ENCODE results near the gene CELF2.

Gene CELF2

DNA sequence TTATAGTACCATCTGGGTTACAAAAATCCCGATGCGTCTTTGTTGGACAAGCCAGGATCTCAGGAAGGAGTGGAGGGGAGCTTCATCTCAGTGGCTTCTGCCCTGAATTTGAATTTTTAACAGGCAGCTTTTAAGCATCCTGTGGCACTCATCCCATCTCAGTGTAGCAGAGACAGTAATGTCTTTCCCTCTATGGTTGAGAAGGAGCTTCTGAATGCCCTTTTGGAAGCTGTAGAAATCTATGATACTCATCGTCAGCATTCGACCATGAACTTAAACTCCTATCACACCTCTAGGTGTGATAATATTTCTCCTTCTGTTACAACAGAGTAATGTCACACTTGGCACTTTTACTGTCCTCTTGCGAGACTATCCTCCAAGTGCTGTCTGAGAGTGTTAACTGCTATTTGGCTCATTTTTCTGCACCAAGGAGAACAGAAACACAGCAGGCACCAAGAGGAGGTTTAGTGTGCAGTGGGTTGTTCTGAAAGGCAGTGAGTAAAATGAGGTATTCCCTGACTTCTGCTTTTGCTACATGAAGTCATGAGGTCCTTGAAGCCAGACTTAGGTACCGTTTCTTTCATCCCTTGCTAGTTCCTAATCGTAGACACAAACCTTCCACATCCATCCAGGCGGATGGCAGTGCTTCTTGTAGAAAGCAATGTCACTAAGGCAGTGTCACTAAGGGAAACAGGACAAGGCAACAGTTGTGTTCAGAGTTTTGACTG is 177.4 kb downstream of the CELF2 start:
- DNase-seq (ENCODE audit: low read depth, low spot score) = no peak

DNA sequence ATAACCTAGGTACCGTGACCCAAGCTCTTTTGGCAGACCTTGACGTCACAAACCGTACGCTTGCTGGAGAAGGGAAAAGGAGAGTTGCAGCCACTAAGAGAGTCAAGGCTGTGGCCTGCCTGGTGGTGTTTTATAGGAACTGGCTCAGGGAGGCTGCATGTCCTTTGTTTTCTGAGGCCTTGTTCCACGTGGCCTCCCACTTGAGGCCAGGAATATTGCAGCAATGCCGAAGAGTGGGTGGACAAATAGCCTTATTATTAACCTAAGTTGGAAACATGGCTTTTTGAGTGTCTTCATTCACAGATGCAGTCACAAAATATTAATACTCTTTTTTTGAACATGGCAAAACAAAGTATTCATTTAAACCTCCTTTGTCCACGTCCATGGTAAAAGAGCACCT is 178.0 kb downstream of the CELF2 start:
- no peak for DNase-seq (ENCODE audit: low read depth, low spot score)

DNA sequence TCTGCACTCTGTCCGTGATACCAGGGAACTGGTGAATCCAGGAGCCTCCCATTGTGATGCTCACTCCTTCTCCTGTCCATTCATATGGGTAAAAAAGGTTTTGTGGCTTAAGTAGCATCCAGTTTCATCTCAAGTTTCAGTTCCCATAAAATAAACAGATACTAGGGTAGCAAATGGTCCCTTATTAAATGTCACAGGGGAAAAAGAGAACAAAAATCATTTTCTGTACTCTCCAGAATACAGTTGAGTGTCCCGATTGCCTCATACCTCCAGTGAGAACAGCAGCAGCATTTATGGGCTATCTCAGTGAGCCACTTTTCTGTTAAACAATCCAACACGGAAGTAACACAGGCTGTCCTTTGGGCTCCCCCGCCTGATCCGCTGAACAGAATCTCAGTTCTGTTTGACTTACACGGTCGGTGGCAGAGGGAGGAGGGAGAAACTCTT is 179.6 kb downstream of the CELF2 start:
- DNase-seq (ENCODE audit: low read depth, low spot score) = no peak

DNA sequence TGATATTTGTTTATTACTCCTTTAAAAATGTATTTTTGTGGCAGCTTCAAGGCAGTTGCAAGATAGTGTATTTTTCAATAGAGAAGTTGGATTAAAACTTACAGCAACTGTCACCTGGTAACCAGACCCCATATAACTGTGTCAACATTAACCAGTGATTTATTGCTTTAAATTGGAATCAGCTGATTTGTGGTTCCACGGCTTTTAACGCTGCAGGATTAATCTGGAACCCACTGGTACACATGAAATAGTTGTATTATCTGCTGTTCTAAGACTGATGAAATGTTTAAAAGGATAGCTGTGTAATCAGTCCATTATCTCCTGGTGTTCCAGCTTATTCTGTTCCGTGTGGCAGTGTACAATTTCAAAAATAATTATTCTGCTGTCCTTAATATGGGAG is 180.2 kb downstream of the CELF2 start:
- no peak for DNase-seq (ENCODE audit: low read depth, low spot score)

DNA sequence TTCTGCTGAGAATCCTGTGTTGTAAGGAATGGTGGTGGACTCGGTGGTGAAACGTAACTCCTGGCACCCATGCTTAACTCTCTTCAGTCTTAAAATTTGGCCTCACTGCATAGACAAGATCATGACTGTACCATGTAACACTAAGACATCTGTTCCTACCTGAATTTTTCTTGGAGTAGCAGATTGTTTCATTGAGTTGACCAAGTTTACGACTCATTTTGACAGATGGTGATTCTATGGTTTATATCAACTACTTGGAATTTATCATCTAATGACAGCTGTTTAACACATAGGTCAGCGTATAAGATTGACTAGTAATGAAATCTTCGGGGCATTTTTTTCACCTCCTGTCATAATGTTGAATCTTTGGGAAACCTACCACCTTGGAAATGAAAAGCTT is 184.2 kb downstream of the CELF2 start:
- no peak for DNase-seq (ENCODE audit: low read depth, low spot score)

DNA sequence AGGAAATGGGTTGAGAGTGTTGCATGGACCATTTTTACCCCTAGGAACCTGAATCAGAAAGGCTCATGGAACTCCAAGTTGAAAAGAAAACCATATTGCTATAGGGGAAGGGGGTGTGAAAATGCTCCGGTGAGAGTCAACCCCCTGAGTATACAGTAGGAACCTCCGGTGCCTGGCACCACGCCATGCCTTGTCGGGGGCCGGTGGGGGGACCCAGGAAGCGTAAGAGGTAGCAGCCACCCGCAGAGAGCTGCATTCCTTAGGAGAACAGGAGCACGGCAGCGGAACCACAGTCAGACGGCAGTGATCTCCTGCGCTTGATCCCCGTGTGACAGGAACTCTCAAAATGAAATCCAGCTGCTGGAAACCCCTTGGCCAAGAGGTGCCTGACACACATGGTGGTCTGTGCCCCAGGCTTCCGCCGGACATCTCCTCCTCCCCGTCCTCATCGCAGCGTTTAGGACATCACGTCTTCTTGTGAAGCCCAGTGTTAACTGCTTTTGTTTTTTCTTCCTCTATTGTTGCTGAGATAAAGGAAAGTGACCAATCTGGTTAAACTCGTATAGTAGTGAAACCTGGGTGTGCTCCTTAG is 186.8 kb downstream of the CELF2 start:
- no peak for DNase-seq (ENCODE audit: low read depth, low spot score)

DNA sequence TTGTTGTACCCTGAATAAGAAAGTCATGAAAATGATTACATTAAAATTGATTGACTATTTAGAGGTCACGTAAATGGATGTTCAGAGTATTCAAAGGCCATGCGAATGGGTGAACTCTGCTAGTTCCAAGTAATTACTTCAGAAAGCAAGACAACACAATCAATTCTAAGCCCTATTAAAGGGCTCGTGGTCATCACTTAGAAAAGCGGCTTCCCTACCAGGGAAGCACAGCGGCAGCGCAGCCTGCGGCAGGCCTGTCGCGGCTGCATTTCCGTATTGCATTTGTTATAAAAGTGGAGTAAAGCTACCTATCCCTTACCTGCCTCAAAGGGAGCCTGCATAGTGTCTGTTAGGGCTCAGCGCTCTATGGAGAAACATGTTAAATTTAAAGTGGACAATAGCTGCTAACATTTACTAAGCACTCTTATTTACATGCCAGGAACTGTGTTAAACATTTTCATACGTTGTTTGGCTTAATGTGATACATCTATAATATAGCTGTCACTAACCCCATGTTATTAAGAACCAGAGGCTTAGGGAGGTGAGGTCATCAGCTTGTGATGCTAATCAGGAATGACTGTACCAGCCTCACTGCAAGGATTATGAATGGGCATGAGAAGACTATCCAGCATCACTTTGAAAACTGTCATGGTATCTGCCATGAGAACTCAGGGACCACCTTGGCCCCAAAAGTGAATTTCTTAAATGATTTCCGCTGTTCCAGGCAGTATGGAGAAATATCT is 187.5 kb downstream of the CELF2 start:
- DNase-seq (ENCODE audit: low read depth, low spot score) = no peak

DNA sequence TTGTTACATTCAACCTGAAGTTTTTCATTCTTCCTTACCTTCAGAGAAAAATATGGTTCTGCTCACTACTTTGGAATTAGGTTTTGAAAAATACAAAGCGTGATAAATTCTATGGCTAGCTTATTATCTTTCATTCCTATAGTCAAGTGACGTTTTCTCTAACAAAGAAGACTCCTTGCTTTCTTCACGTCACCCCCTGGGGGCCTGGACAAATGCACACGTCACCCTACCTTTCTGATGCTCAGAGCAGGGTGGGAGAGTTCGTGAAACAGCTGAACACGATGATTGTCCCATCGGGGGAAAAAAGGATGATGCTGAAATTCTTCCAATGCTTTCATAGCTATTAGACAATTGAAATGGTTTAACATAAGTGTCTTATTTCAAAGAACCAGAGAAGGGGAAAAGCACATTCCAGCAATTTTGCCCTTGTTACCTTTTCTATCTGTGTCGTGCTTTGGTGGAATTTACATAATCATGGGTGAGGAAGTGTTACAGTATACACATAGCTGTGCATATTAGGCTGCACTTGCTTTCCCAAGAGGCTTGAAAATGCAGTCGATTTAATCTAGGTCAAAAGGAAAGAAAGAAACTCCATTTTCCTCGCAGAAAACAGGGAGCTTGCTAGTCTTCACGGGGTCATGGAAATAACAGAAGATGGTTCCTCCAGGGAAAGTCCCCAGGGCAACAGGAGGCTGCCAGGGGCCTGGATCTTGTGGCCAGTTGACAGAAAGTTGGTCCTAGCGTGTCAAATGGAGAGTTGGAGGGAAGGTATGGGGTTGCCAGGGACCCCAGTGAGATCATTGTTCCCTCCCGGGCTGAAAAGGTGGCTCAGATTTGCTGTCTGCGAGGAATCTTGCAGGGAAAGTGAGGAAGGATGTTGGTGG is 189.2 kb downstream of the CELF2 start:
- DNase-seq (ENCODE audit: low read depth, low spot score) = no peak

DNA sequence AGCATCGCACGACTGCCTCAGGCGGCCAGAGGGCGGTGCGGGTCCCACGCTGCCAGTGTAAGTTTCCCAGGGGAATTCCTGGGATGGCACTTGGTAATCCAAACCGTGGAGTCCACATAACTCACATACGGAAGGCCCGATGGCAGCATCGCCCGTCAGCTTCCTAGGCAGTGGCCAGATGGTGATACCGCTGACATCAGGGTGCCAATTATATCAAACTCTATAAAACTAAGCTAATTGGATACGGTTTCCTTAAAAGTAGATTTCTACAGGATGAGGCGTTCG is 189.8 kb downstream of the CELF2 start:
- no peak for DNase-seq (ENCODE audit: low read depth, low spot score)

DNA sequence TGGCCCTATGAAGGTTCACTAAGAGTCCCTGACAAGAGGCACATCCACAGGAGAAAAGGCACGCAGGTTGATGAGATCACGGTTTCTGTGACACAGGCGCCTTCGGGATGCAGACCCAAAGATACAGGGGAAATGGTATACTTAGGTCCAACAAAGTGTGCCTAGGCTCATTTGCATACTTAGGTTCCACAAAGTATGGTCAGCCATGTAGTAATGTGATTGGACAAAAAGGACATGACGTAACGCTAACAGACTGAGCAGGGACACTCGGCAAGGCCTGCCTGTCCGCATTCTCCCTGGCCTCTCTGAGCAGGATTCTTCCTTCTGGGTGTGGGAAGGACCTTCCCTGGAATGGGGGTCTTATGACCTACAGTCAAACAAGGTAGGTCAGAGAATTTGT is 190.6 kb downstream of the CELF2 start:
- no peak for DNase-seq (ENCODE audit: low read depth, low spot score)

DNA sequence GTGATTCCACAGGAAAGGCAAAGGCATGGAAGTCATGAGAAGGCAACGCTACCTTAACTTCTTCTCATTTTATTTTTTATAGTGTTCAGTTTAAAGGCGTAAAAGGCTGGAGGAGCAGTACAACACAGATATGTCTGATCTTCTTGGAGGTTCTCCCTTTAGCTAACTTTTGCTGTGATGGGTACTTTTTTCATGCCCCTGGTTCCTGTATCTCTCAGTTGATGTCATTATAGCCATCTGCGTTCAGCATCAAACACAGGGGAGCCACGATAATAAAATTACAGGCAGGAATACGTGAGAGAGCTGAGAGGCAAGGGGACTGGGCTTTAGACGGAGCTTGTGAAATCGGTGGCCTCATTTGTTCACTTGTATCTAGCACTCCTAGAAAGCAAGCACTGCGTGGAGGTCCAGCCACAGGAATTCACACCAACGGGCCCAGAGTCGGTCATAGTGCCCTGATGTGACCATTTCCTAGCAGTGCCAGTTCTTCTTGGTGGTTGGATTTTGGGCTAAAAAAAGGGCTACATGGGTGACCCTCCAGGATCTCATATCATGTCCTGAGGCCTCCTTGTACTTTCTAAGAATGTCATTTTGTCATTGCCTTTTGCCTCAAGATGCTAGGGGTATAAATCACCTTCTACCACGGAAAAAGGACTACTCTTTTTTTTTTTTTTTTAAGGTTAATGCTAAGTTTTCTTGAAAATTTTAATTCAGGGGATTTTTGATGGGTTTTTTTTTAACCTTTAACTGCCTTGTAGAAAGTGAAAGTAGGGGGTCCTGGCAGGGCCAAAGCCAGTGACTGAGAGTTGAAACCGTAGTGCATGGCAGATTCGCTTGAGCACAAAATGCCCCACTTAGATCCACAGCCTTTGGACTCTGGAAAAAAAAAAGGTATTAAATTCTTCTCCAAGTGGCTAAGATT is 191.5 kb downstream of the CELF2 start:
- DNase-seq (ENCODE audit: low read depth, low spot score) = no peak

DNA sequence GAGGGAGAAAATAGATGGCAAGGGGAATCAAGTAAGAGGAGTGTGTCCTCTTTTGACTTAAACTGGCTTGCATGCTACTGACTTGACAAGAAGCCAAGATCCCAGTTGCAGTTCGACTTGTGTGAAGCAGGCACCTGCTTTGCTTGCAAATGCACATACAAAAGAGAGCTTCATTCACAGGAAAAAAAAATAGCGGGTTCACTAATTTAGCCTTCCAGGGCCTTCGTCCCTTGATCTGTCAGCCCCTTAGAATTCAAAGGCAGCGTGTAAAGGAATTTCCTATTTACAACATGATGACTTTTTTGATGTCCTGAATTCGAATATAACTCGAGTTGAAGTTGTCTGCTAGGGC is 192.1 kb downstream of the CELF2 start:
- no peak for DNase-seq (ENCODE audit: low read depth, low spot score)

DNA sequence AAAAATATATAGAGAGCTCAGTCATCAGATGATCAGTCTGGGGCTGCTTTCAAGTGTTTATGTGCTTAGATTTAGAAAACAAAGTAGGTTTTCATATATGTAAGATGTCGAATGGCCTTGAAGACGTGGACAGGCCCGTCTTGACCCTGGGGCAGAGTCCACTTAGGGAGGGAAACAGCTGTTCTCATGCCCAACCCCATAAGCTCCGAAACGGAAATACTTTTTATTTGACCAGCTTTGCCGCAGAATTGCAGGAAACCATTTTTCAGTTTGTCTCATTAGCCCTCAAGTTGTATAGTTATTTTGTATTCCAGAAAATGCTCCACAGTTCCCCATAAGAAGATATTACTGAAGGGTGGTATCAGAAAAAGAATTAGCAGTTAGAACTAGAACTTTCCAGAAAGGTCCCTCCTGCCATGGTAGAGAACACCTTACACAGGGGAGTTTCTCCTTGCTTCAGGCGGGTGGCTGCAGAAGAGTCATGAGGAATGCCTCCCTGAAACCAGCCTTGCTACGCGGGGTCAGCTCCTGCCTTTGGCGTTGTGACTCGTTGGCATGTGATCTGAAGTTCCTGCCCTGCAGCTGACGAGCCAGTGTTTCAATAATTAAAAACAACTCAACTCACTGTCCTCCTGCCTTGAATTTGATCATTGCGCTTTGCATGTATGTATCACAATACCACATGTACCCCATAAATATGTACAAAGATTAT is 192.7 kb downstream of the CELF2 start:
- no peak for DNase-seq (ENCODE audit: low read depth, low spot score)

DNA sequence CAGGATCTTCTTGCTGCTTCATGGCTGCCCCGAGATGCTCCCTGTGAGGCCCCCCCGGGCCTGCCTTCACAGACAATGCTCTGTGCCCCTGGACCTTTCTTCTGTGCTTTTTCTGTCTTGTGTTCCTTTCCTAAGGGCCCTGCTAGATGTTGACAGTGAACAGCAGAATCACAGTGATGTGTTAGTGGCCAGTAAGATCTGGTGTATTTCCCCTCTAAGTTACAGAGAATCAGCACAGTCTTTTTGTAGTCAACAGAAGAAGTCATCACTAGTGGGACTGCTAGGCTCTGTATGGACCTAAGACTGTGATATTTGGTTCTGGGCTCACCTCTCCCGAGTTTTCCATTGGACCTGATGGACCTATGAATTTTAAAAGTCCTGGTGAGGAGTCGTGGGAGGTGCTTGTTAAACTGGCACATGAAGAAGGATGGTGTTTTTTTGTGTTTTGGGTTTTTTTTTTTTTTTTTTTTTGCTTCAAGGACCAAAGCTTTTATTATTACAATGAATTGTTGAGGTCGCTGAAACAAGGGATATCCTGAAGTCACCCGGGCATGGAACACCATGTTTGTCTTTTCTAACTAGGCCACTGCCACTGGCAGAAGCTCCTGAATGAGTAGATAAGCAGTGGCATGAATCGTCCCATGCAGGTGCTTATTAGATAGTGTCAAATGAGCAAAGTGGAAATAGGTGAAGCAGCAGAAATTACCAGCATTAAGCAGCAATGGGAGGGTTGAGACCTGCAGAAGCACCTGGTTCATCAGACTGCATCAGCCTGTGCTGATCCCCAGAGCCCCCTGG is 194.8 kb downstream of the CELF2 start:
- DNase-seq (ENCODE audit: low read depth, low spot score) = no peak

DNA sequence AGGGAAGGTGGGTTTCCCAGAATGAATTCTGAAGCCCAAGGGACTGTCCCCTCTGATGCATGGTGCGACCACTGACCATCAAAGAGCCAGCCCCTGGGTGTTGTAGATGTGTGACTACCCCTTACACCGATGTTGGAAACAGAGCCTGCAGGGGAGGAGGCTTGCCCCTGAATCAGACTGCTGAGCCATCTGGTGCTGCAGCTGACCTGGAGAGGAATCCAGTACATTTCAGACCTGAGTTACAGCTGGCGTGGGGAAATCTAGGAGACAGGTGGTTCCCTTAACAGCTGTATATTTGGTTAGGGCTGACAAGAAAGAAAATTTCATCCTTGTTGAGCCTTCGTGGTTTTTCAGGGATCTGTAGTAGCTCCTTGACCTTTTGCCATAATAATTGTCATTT is 195.5 kb downstream of the CELF2 start:
- DNase-seq (ENCODE audit: low read depth, low spot score) = no peak

DNA sequence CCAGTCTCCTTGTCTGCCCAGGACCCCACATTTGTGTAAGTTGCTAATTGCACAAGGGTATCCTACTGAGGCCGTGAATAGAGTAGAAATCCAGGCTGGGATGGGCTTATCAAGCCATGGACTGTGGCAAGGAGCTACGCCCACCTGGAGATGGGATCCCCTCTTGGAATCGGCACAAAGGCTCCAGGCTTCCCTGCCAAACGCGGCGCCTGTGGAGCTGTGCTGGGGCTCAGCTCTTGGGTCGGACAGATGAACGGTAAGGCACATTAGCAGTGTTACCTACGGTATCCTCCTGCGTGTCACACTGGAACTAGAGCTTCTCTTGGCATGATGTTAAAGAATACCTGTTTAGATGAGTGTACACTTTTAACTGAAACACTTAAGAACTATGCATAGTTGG is 196.7 kb downstream of the CELF2 start:
- no peak for DNase-seq (ENCODE audit: low read depth, low spot score)

DNA sequence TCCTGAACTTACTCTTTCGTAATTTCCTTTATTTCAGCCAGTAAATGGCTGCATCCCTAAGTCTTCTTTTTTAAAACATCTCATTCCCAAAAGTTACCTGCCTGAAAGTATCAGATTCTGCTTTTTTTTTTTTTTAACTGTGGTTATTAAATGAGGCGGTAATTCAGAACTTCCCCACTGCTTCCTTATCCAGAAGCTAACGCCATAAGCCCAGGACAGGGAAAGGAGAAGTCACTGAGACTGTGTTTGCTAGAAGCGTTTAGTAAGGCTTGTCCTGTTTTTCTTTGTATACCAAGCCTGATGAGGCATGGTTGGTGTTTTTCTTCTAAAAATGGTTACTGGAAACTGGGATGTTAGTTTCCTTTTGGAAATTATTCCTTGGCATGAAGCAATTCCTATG is 197.8 kb downstream of the CELF2 start:
- no peak for DNase-seq (ENCODE audit: low read depth, low spot score)

DNA sequence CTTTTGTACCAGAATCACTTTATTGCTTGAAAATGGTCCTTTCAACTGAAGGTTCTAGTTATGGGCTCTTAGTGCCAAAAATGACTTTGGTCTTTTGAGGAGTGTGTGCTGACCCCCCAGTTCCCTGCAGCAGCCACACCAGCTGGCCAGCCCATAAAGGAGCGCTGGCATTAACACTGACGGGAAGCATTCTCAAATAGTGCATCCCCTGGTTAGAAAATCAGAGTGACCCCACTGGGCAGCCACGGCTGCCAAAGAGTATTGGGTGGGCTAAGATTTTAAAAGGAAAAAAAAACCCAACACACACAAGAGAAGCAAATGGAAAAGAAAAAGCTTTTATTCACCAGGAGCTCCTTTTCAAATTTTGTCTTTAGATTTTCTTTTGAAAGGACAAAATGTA is 199.8 kb downstream of the CELF2 start:
- DNase-seq (ENCODE audit: low read depth, low spot score) = no peak

DNA sequence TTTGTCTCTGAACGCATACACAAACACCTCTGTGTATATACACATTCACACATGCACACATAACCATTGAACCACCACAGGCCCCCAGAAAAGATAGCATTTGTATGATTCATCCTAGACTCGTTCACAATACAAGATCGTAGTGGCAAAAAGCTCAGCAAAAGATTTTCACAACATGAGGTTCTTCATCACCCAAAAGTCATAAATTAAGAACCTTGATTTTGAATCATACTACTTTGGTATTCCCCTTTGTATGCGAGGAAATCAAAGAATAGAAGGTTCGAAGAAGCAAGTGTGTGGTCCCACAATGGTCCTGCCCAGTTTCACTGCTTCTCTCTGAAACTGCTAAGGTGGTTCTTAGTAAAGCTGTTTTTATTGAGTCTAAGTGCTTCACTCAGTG is 200.7 kb downstream of the CELF2 start:
- DNase-seq (ENCODE audit: low read depth, low spot score) = no peak

DNA sequence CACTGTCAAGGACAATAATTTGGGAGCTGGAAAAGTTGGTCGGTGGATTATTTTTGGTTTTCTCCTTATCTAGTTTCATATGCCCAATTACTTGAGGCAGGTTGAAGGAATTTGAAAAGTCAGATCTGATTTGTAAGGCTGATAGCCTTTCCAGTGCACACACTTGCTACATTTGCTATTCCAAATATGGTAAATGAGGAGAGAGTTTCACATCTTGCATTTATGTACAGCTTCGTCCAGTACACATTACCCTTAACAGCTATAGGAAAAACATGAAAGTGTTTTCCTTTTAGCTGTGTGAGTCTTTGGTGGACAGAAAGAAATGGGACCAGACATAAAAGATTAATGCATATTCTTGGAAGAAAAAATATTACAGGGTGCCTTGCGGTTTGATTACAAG is 201.8 kb downstream of the CELF2 start:
- DNase-seq (ENCODE audit: low read depth, low spot score) = no peak

Measured in brain pericyte (primary cell).